ENCODE data around the gene NOP10. TPM values are rescaled to one million over a fixed set of nuclear protein-coding genes. Genes with fewer than 3 reads are reported as not detected.

Gene NOP10
- polyA plus RNA-seq, 4 donors = 165 to 422 (median 337) TPM

GRCh38 chr15:34373951-34374350 is 31.0 kb upstream of the NOP10 start:
- no peak for FAIRE-seq
- Histone ChIP-seq H3K27ac (ENCODE audit: low read depth in 1 of 3, low read length in 2 of 3) (no peak overlapping the region), H3K9me3 (ENCODE audit: control insufficient read depth in 2 of 2, insufficient read depth in 1 of 2, low read depth in 1 of 2, low read length in 1 of 2) (no peaks in the 10 kb centered on the region), H3K4me3 (ENCODE audit: low read depth in 1 of 3, low read length in 3 of 3) (no peak overlapping the region), H3K27me3 (ENCODE audit: control insufficient read depth in 3 of 3, insufficient read depth in 3 of 3, low read length in 3 of 3) (no peaks in the 10 kb centered on the region), H3K4me1 (ENCODE audit: control insufficient read depth in 3 of 3, insufficient read depth in 2 of 3, low read depth in 1 of 3, low read length in 2 of 3) (no peaks in the 10 kb centered on the region), H3K36me3 (ENCODE audit: control insufficient read depth in 3 of 3, insufficient read depth in 2 of 3, low read depth in 1 of 3, low read length in 3 of 3) (no peaks in the 10 kb centered on the region)
- WGBS, 3 donors = 67 to 98% (median 74%) methylated on average over 8 of the region's 8 CpGs
- no peak for DNase-seq

GRCh38 chr15:34370643-34371042 is 27.7 kb upstream of the NOP10 start:
- no peak for DNase-seq
- Histone ChIP-seq H3K27me3 (ENCODE audit: control insufficient read depth in 3 of 3, insufficient read depth in 3 of 3, low read length in 3 of 3) (no peaks in the 10 kb centered on the region), H3K9me3 (ENCODE audit: control insufficient read depth in 2 of 2, insufficient read depth in 1 of 2, low read depth in 1 of 2, low read length in 1 of 2) (no peaks in the 10 kb centered on the region), H3K36me3 (ENCODE audit: control insufficient read depth in 3 of 3, insufficient read depth in 2 of 3, low read depth in 1 of 3, low read length in 3 of 3) (no peaks in the 10 kb centered on the region), H3K27ac (ENCODE audit: low read depth in 1 of 3, low read length in 2 of 3) (no peak overlapping the region), H3K4me3 (ENCODE audit: low read depth in 1 of 3, low read length in 3 of 3) (no peak overlapping the region), H3K4me1 (ENCODE audit: control insufficient read depth in 3 of 3, insufficient read depth in 2 of 3, low read depth in 1 of 3, low read length in 2 of 3) (peaks cover 0 to 6% (median 3%) of the 10 kb centered on the region in 3 donors)
- WGBS, 3 donors = 37 to 70% (median 67%) methylated on average over 2 of the region's 2 CpGs
- no peak for FAIRE-seq

- no peak for FAIRE-seq
- H3K27ac ChIP-seq (ENCODE audit: low read depth in 1 of 3, low read length in 2 of 3) = no peak overlapping the region
- no peak for DNase-seq
- H3K9me3 ChIP-seq (ENCODE audit: control insufficient read depth in 2 of 2, insufficient read depth in 1 of 2, low read depth in 1 of 2, low read length in 1 of 2) = no peaks in the 10 kb centered on the region
- peaks cover 0 to under 1% (median 0%) of the 10 kb centered on the region in 3 donors for H3K36me3 ChIP-seq (ENCODE audit: control insufficient read depth in 3 of 3, insufficient read depth in 2 of 3, low read depth in 1 of 3, low read length in 3 of 3)
- H3K4me1 ChIP-seq (ENCODE audit: control insufficient read depth in 3 of 3, insufficient read depth in 2 of 3, low read depth in 1 of 3, low read length in 2 of 3) = peaks cover 0 to 11% (median 3%) of the 10 kb centered on the region in 3 donors
- H3K4me3 ChIP-seq (ENCODE audit: low read depth in 1 of 3, low read length in 3 of 3) = no peak overlapping the region
- WGBS, 3 donors = 38 to 66% (median 63%) methylated on average over 2 of the region's 2 CpGs
- H3K27me3 ChIP-seq (ENCODE audit: control insufficient read depth in 3 of 3, insufficient read depth in 3 of 3, low read length in 3 of 3) = no peaks in the 10 kb centered on the region
Measured at GRCh38 chr15:34370129-34370528, 27.2 kb upstream of the NOP10 start.

- H3K9me3 ChIP-seq (ENCODE audit: control insufficient read depth in 2 of 2, insufficient read depth in 1 of 2, low read depth in 1 of 2, low read length in 1 of 2) = no peaks in the 10 kb centered on the region
- no peaks in the 10 kb centered on the region for H3K27me3 ChIP-seq (ENCODE audit: control insufficient read depth in 3 of 3, insufficient read depth in 3 of 3, low read length in 3 of 3)
- DNase-seq = peak; percentile 93 to 96
- 0 to 1% (median 0%) methylated on average over 43 to 80 of the region's 80 CpGs for WGBS, 3 donors
- H3K36me3 ChIP-seq (ENCODE audit: control insufficient read depth in 3 of 3, insufficient read depth in 2 of 3, low read depth in 1 of 3, low read length in 3 of 3) = peaks cover 0 to 19% (median 0%) of the 10 kb centered on the region in 3 donors
- peak within 1 kb of the TSS; percentile 98 to 100 (median 99) for H3K27ac ChIP-seq (ENCODE audit: low read depth in 1 of 3, low read length in 2 of 3)
- FAIRE-seq = no peak
- H3K4me3 ChIP-seq (ENCODE audit: low read depth in 1 of 3, low read length in 3 of 3) = peak within 1 kb of the TSS; percentile 74 to 95 (median 90)
- peaks cover 0 to 25% (median 3%) of the 10 kb centered on the region in 3 donors for H3K4me1 ChIP-seq (ENCODE audit: control insufficient read depth in 3 of 3, insufficient read depth in 2 of 3, low read depth in 1 of 3, low read length in 2 of 3)
Measured at GRCh38 chr15:34367101-34368081, 24.5 kb upstream of the NOP10 start, which contains the start of gene LPCAT4. Gene LPCAT4, minus strand, starts transcription at chr15:34367196. Its CDS starts 96 bp downstream, at chr15:34367100.

- DNase-seq = peak; percentile 86 to 89
- no peak for FAIRE-seq
- Histone ChIP-seq H3K36me3 (ENCODE audit: control insufficient read depth in 3 of 3, insufficient read depth in 2 of 3, low read depth in 1 of 3, low read length in 3 of 3) (peaks cover 0 to 24% (median 0%) of the 10 kb centered on the region in 3 donors), H3K4me1 (ENCODE audit: control insufficient read depth in 3 of 3, insufficient read depth in 2 of 3, low read depth in 1 of 3, low read length in 2 of 3) (peaks cover 0 to 29% (median 3%) of the 10 kb centered on the region in 3 donors), H3K27me3 (ENCODE audit: control insufficient read depth in 3 of 3, insufficient read depth in 3 of 3, low read length in 3 of 3) (no peaks in the 10 kb centered on the region), H3K27ac (ENCODE audit: low read depth in 1 of 3, low read length in 2 of 3) (peak overlapping the region; percentile 72 to 83 (median 75)), H3K4me3 (ENCODE audit: low read depth in 1 of 3, low read length in 3 of 3) (peak overlapping the region; percentile 74 to 91 (median 90)), H3K9me3 (ENCODE audit: control insufficient read depth in 2 of 2, insufficient read depth in 1 of 2, low read depth in 1 of 2, low read length in 1 of 2) (no peaks in the 10 kb centered on the region)
- WGBS, 3 donors = 0 to 1% (median 0%) methylated on average over 30 to 37 of the region's 37 CpGs
Measured at GRCh38 chr15:34366271-34367065, 23.5 kb upstream of the NOP10 start.

GRCh38 chr15:34365836-34366235 is 22.9 kb upstream of the NOP10 start:
- no peak for DNase-seq
- H3K9me3 ChIP-seq (ENCODE audit: control insufficient read depth in 2 of 2, insufficient read depth in 1 of 2, low read depth in 1 of 2, low read length in 1 of 2) = no peaks in the 10 kb centered on the region
- no peak for FAIRE-seq
- H3K27ac ChIP-seq (ENCODE audit: low read depth in 1 of 3, low read length in 2 of 3) = peak overlapping the region; percentile 46 to 83 (median 75)
- peaks cover 0 to 29% (median 3%) of the 10 kb centered on the region in 3 donors for H3K4me1 ChIP-seq (ENCODE audit: control insufficient read depth in 3 of 3, insufficient read depth in 2 of 3, low read depth in 1 of 3, low read length in 2 of 3)
- peak overlapping the region in 2 of 3 donors; percentile 90 to 91 for H3K4me3 ChIP-seq (ENCODE audit: low read depth in 1 of 3, low read length in 3 of 3)
- peaks cover 0 to 28% (median 2%) of the 10 kb centered on the region in 3 donors for H3K36me3 ChIP-seq (ENCODE audit: control insufficient read depth in 3 of 3, insufficient read depth in 2 of 3, low read depth in 1 of 3, low read length in 3 of 3)
- WGBS, 3 donors = 10 to 25% (median 15%) methylated on average over 5 of the region's 5 CpGs
- H3K27me3 ChIP-seq (ENCODE audit: control insufficient read depth in 3 of 3, insufficient read depth in 3 of 3, low read length in 3 of 3) = no peaks in the 10 kb centered on the region

- H3K27ac ChIP-seq (ENCODE audit: low read depth in 1 of 3, low read length in 2 of 3) = peak overlapping the region; percentile 41 to 83 (median 46)
- DNase-seq (no peak), FAIRE-seq (no peak)
- WGBS, 3 donors = 77 to 85% (median 79%) methylated on average over 16 of the region's 16 CpGs
- peaks cover 0 to 29% (median 3%) of the 10 kb centered on the region in 3 donors for H3K4me1 ChIP-seq (ENCODE audit: control insufficient read depth in 3 of 3, insufficient read depth in 2 of 3, low read depth in 1 of 3, low read length in 2 of 3)
- peaks cover 0 to 32% (median 2%) of the 10 kb centered on the region in 3 donors for H3K36me3 ChIP-seq (ENCODE audit: control insufficient read depth in 3 of 3, insufficient read depth in 2 of 3, low read depth in 1 of 3, low read length in 3 of 3)
- H3K4me3 ChIP-seq (ENCODE audit: low read depth in 1 of 3, low read length in 3 of 3) = peak overlapping the region in 2 of 3 donors; percentile 90 to 91
- H3K9me3 ChIP-seq (ENCODE audit: control insufficient read depth in 2 of 2, insufficient read depth in 1 of 2, low read depth in 1 of 2, low read length in 1 of 2) = no peaks in the 10 kb centered on the region
- H3K27me3 ChIP-seq (ENCODE audit: control insufficient read depth in 3 of 3, insufficient read depth in 3 of 3, low read length in 3 of 3) = no peaks in the 10 kb centered on the region
Measured at GRCh38 chr15:34365091-34365825, 22.3 kb upstream of the NOP10 start.

Measured in small intestine (tissue), 7 donors.